ENCODE results near the gene KATNAL1. TPM values are rescaled to one million over a fixed set of nuclear protein-coding genes. Genes with fewer than 3 reads are reported as not detected.

Gene KATNAL1
- total and polyA plus RNA-seq, 2 of the 4 experiments (the other 2 are of a cell fraction): 6.9 to 16.8 TPM

DNA sequence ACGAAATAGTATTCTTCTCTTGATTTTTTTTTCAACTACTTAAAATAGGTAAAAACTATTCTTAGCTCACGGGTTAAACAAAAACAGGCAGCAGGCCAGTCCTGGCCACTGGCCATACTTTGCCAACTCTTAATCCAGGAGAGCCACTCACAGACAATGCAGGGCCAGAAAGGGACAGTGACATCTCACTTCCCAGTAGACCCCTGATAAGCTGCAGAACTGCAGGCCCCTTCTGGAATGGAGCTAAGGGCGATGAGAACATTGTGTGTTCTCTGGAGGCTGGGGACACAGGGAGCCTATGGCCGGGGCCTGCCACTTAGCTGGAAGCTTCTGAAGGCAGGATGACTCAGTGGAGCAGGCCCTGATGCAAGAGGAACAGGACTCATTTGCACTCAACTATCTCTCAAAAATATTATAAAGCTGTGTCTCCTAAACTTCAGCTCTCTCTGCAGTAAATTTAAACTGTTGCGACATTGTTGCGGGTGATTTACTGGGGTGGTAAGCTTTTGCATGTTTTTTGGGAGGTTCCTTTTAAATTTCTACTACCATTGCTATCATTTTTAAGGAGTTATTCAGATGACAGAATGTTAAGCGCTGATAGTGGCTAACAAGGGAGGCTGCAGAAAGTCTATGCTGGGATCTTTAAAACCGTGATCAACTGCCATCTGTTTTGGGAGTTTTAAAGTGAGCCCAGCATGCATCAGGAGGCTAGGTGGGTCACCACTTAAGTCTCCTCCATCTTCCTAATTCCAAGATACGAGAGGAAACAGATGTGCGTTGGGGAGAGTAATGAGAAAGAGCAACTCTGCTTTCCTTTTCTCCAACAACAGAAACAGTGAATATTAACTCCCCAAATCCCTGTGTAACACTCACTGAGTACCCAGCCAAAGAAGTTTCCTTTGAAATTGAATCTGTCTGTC is 33.2 kb upstream of the KATNAL1 start:
- intact Hi-C loops (cut with micrococcal nuclease): loop anchor here (1.0 to 5.0 kb wide), 3 partner anchors 47 to 277 kb away; partner anchors contain the start of gene USPL1
- H3K27me3 ChIP-seq (ENCODE audit: control insufficient read depth, insufficient read depth, low read length): no peaks in the 10 kb centered on the region
- BruUV-seq (replicated peaks): no TSS peak
- H2AK9ac ChIP-seq (replicated peaks; ENCODE audit: low read depth, low read length, poor library complexity): peak overlapping the region; percentile 63
- peak; percentile 74 for ATAC-seq (ENCODE audit: low read depth)
- DNase-seq: peak; percentile 89
- peak overlapping the region; percentile 88 for H2BK5ac ChIP-seq (ENCODE audit: low read depth, low read length, poor library complexity, severe bottlenecking)
- peak overlapping the region; percentile 96 for H2BK20ac ChIP-seq (ENCODE audit: low read depth, low read length)
- no peaks in the 10 kb centered on the region for H3K9me3 ChIP-seq (ENCODE audit: control insufficient read depth, insufficient read depth, low read length)
- H3K18ac ChIP-seq (ENCODE audit: low read depth, low read length): peak overlapping the region; percentile 90
- peak overlapping the region; percentile 96 for H3K27ac ChIP-seq (ENCODE audit: insufficient read depth, low read length)
- H3K9ac ChIP-seq (ENCODE audit: low read depth, low read length): peak overlapping the region; percentile 76
- dilution Hi-C loops (cut with HindIII; ENCODE audit: low sequenced_read_pairs, unreplicated experiment): no loop called here
- H3K23ac ChIP-seq (ENCODE audit: low read depth, low read length): peak overlapping the region; percentile 97
- peak overlapping the region; percentile 87 for H4K5ac ChIP-seq (ENCODE audit: low read depth, low read length)
- H3K36me3 ChIP-seq (ENCODE audit: control insufficient read depth, insufficient read depth, low read length): no peaks in the 10 kb centered on the region
- ChIA-PET POLR2A (ENCODE audit: unreplicated experiment) (interaction anchor here (0.6 kb wide), 1 partner anchor 8 kb away, joined by 4 read pairs; no protein-coding TSS in a partner anchor), CTCF (interaction anchor here (0.6 to 1.9 kb wide), 2 partner anchors 17 to 208 kb away, joined by 3 to 9 read pairs; no protein-coding TSS in a partner anchor)
- peak overlapping the region; percentile 93 for H3K4ac ChIP-seq (ENCODE audit: low read depth, low read length)
- peak overlapping the region; percentile 85 for H2AFZ ChIP-seq (replicated peaks; ENCODE audit: low read length, poor library complexity)
- peak overlapping the region; percentile 97; the same call in 2 of the 3 replicates for H2BK15ac ChIP-seq (ENCODE audit: low read depth, low read length)
- peak overlapping the region; percentile 97 for H2BK120ac ChIP-seq (ENCODE audit: low read depth, low read length)
- H3K9me1 ChIP-seq (ENCODE audit: insufficient read depth, low read length): peaks cover 24% of the 10 kb centered on the region
- peak overlapping the region; percentile 92 for H3K56ac ChIP-seq (ENCODE audit: extremely low read depth, insufficient read depth, low read length)
- peak overlapping the region; percentile 72; the same call in 1 of the 2 replicates for H2AK5ac ChIP-seq (ENCODE audit: low read depth, low read length)
- in situ Hi-C loops (cut with MboI; ENCODE audit: low sequenced_read_pairs): no loop called here
- H3K14ac ChIP-seq (replicated peaks; ENCODE audit: low read depth, low read length): peak overlapping the region; percentile 85
- peak overlapping the region; percentile 81 to 93 for H4K8ac ChIP-seq (ENCODE audit: low read depth in 2 of 2, low read length in 2 of 2)
- peak overlapping the region; percentile 10; the same call in 1 of the 2 replicates for H3K4me3 ChIP-seq (ENCODE audit: insufficient read depth, low read depth, low read length)
- peaks cover 0 to 12% of the 10 kb centered on the region in 2 experiments; a peak in 2 of 4 replicates for H3K79me1 ChIP-seq (ENCODE audit: low read depth in 1 of 2, low read length in 2 of 2)
- H3K4me1 ChIP-seq (ENCODE audit: control insufficient read depth, insufficient read depth, low read length): peaks cover 32% of the 10 kb centered on the region
- peak overlapping the region; percentile 92 for H3K4me2 ChIP-seq (ENCODE audit: low read depth, low read length)
- H4K20me1 ChIP-seq (ENCODE audit: insufficient read depth, low read length): peaks cover 3% of the 10 kb centered on the region; the same call in 1 of the 2 replicates
- no CpG with 5 or more reads among the region's 10 CpGs for WGBS, 2 experiments (ENCODE audit: extremely low coverage in 2 of 2, insufficient read length in 1 of 2)
- H4K91ac ChIP-seq (ENCODE audit: insufficient read depth, low read depth, low read length): peak overlapping the region; percentile 95
- no peak for TF ChIP-seq ELK1 (IDR thresholded peaks at IDR 0.05; ENCODE audit: borderline replicate concordance, low read depth, low read length)
- TF ChIP-seq, protein P1, sequence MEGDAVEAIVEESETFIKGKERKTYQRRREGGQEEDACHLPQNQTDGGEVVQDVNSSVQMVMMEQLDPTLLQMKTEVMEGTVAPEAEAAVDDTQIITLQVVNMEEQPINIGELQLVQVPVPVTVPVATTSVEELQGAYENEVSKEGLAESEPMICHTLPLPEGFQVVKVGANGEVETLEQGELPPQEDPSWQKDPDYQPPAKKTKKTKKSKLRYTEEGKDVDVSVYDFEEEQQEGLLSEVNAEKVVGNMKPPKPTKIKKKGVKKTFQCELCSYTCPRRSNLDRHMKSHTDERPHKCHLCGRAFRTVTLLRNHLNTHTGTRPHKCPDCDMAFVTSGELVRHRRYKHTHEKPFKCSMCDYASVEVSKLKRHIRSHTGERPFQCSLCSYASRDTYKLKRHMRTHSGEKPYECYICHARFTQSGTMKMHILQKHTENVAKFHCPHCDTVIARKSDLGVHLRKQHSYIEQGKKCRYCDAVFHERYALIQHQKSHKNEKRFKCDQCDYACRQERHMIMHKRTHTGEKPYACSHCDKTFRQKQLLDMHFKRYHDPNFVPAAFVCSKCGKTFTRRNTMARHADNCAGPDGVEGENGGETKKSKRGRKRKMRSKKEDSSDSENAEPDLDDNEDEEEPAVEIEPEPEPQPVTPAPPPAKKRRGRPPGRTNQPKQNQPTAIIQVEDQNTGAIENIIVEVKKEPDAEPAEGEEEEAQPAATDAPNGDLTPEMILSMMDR (conservative IDR thresholded peaks at IDR 0.05; ENCODE audit: low read depth, low read length): no peak
- no peak for TF ChIP-seq NFE2L2 (IDR thresholded peaks at IDR 0.05; ENCODE audit: low read depth, low read length)
- TF ChIP-seq MAZ (IDR thresholded peaks at IDR 0.05; ENCODE audit: borderline replicate concordance, low read depth, low read length): no peak
- TF ChIP-seq, protein P2, sequence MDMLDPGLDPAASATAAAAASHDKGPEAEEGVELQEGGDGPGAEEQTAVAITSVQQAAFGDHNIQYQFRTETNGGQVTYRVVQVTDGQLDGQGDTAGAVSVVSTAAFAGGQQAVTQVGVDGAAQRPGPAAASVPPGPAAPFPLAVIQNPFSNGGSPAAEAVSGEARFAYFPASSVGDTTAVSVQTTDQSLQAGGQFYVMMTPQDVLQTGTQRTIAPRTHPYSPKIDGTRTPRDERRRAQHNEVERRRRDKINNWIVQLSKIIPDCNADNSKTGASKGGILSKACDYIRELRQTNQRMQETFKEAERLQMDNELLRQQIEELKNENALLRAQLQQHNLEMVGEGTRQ (IDR thresholded peaks at IDR 0.05; ENCODE audit: low read depth, low read length): no peak
- TF ChIP-seq POLR2A (IDR thresholded peaks at IDR 0.05; ENCODE audit: low read depth, low read length): no peak
- no peak for TF ChIP-seq BHLHE40 (IDR thresholded peaks at IDR 0.05; ENCODE audit: low read depth, low read length)
- TF ChIP-seq CHD1 (IDR thresholded peaks at IDR 0.05; ENCODE audit: low read depth, low read length): no peak
- TF ChIP-seq RFX5 (IDR thresholded peaks at IDR 0.05; ENCODE audit: low read depth, low read length): no peak
- peak; percentile 96 for TF ChIP-seq CEBPB (IDR thresholded peaks at IDR 0.05; ENCODE audit: low read depth, low read length)
- peak; percentile 73 for TF ChIP-seq FOS (IDR thresholded peaks at IDR 0.05; ENCODE audit: low read depth, low read length)
- no peak for TF ChIP-seq MXI1 (IDR thresholded peaks at IDR 0.05; ENCODE audit: borderline replicate concordance, low read depth, low read length)
- TF ChIP-seq MAFK (IDR thresholded peaks at IDR 0.05; ENCODE audit: low read depth, low read length): no peak

Data from IMR-90 (cell line).